COLO829 (cell line): ENCODE measurements around the gene ENKD1.
"Not testable (repeated sequence)": the region's sequence is repeated elsewhere in the genome, so short reads cannot be mapped to it uniquely, and the experiment has no call there.

Experiments used
- DNase-seq: peaks from one replicate; pipeline ENCODE4 v3.0.0; 2012; ENCODE audit warnings: low spot score

ENKD1 gene, protein sequence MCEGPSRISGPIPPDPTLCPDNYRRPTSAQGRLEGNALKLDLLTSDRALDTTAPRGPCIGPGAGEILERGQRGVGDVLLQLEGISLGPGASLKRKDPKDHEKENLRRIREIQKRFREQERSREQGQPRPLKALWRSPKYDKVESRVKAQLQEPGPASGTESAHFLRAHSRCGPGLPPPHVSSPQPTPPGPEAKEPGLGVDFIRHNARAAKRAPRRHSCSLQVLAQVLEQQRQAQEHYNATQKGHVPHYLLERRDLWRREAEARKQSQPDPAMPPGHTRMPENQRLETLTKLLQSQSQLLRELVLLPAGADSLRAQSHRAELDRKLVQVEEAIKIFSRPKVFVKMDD

GRCh38 chr16:67666559-67667452, at the start of gene ENKD1, which contains the start of gene C16orf86:
Gene ENKD1 (minus strand): TSS chr16:67666750. CDS start chr16:67666442, 308 bp downstream.
Gene C16orf86 (plus strand): TSS chr16:67666814. CDS start chr16:67666971, 157 bp downstream.
- peak; percentile 50 for DNase-seq

- no peak for DNase-seq
Observed at GRCh38 chr16:67716097-67716496, 49.5 kb upstream of the ENKD1 start.

- DNase-seq, result no peak
Observed at GRCh38 chr16:67714522-67714921, 48.0 kb upstream of the ENKD1 start.

GRCh38 chr16:67713647-67714273, 47.2 kb upstream of the ENKD1 start:
- no peak for DNase-seq

DNA sequence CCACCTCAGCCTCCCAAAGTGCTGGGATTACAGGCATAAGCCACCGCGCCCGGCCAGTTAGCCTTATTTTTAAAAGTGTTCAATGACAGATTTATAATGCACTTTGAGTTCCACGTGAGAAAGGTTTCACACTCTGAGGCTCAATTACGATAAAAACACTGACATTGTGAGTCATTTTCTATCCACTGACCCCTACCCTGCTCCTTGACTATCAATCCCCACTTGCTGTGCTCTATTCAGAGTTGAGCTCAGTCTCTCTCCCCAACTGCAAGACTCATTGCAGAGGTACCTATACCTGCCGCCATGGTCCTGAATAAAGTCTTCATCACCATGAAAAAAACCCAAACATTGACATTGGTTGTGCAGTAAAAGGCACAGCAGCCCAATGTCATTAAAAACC, 44.1 kb upstream of the ENKD1 start:
- no peak for DNase-seq

DNA sequence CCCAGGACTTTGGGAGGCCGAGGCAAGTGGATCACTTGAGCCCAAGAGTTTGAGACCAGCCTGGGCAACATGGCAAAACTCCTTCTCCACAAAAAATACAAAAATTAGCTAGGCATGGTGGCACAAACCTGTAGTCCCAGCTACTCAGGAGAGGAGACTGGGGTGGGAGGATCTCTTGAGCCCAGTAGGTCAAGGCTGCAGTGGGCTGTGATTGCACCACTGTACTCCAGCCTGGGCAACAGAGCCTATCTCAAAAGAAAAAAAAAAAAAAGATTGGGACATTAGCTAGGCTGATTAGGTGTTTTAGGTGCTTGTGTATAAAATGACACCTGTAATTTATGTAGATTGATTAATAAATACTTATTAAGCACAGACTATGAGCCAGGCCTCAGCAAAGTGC, 42.5 kb upstream of the ENKD1 start:
- no peak for DNase-seq

DNA sequence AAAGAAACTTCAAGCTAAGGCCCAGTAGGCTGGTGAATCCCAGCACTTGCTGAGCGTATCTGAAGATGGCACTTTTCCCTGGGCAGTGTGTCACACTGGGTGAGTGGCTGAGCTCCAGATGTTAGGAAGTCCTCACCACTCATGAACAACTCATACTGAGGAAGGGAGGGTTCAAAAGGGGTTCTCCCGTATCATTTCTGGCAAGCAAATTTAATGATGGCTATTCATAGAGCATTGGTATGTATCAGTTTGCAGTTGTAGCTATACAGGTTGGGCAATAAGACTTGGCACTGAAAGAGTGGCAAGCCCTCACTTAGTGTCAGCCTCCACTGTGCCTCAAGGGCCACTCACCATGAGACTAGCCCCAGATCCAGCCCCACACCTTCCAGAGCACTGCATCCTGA, 41.8 kb upstream of the ENKD1 start:
- no peak for DNase-seq

DNA sequence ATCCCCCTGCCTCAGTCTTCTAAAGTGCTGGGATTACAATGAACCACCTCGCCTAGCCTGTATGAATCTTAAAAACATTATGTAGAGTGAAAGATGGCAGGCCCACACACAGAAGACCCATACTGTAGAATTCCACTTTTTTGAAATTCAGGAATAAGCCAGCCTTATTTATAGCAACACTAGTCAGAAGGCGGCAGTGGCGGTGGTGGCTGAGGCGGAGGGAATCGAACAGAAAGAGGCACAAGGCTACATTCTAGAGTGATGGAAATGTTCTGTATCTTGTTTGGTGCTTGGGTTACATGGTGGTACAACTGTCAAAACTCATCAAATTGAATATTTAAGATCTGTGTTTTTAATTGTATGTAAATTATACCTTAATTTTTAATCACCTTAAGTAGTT, 41.2 kb upstream of the ENKD1 start:
- no peak for DNase-seq

- DNase-seq, result no peak
Observed at GRCh38 chr16:67707210-67707609, 40.7 kb upstream of the ENKD1 start.

DNA sequence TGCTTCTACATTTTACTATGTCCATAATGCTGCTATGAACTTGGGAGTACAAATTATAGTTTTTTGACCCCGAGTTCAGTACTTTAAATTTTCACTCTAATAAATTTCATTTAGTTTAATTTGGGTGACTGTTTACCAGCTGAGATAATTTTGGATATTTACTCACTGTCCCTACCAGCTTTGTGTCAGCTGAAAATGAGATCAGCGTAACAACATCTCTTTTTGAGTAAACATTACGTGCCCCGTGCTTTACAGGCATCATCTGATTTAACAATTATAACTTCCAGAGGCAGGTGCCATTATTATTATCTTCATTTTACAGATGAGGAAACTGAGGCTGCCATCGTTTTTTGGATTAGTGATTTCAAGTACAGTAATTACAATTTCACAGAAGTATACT, 37.6 kb upstream of the ENKD1 start:
- no peak for DNase-seq

GRCh38 chr16:67703626-67704025, 37.1 kb upstream of the ENKD1 start:
- no peak for DNase-seq

DNA sequence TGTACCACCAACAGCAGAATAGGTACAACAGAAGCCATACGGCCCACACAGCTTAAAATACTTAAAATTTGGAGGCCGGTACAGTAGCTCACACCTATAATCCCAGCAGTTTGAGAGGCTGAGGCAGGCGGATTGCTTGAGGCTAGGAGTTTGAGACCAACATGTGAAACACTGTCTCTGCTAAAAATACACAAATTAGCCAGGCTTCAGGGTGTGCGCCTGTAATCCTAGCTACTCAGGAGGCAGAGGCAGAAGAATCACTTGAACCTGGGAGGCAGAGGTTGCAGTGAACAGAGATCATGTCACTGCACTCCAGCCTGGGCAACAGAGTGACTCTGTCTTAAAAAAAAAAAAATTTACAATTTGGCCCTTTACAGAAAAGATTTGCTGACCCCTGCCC, 35.6 kb upstream of the ENKD1 start:
- no peak for DNase-seq

- DNase-seq, result no peak
Observed at GRCh38 chr16:67701420-67701819, 34.9 kb upstream of the ENKD1 start.

GRCh38 chr16:67699265-67699664, 32.7 kb upstream of the ENKD1 start:
- DNase-seq, result no peak

DNA sequence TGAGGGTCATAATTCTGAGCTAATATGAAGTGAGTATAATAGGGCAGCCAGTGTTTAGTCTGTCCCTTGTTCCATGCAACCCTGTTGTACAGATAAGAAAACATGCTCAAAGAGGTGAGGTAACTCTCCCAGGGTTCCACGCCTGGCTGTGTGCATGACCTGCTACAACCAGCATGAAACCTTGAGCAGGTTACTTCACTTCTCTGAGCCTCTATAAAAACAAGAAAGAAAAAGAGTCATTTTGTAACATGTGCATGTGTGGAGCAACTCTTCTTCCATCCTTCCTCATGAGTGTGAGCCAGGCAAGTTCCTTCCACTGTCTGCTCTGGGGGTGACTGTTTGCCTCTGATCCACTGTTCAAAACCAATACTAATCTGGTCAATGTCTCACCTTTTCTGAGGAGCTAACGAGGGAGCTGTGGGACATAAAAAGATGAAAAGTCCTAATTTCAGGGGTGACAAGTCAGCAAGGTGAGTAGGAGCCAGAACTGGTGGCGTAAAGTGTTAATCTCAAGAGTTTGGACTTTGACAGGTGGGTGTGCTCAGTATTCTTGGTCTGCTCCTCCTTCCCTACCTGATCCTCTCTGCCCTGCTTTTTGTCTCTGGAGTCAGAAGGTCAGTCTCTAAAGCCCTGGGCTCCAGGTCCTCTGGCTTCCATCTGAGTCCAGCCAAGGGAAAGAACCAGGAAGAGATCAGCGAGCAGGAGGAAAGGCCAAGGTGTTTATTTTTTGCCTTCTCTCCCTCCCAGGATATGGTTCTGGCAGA, 31.1 kb upstream of the ENKD1 start:
- DNase-seq, result no peak

DNA sequence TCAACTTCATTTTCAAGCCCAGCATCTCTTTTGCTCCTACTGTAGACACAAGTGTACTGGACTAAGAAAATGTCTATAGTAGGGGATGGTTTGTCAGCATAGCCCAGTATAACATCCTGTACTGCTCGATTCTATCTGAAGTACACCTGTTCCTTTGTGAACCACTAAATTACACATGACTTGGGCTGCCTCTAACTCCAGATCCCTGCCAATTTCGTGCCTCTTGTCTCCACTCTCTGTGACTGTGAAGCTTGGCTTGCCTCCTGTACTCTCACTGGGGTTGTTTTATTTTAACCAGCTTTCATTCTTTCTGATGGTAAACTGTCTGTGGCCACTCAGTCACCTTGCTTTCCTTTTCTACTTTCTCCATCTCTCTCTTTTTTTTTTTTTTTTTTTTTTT, 28.1 kb upstream of the ENKD1 start:
- no peak for DNase-seq

GRCh38 chr16:67693517-67694285, 27.2 kb upstream of the ENKD1 start:
- not testable (repeated sequence) for DNase-seq

DNA sequence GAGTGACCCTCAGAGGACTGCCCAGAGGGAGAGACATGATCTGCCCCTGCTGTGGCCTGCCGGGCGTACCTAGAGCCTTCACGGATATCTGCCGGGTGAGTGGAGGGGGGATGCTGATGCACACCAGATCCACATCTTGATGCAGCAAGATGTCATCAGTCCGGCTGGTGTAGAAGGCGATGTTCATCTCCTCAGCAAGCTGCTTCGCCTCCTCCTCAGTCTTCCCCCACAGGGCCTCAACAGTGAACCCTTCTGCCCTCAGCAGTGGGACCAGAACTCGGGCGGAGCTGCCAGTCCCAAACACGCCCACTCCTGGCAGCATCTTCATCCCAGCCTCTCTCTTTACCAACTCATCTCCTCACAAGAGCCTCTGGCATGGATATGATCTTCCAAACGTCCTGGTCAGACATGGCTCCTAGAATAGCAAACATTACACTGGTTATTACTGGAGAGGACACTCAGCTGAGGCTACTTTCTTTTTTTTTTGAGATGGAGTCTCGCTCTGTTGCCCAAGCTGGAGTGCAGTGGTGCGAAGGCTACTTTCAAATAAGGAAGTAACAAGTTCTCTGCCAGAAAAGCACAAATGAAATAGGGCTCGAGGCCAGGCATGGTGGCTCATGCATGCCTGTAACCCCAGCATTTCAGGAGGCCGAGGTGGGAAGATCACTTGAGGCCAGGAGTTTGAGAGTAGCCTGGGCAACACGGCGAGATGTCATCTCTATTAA, 19.0 kb upstream of the ENKD1 start:
- DNase-seq, result no peak

DNA sequence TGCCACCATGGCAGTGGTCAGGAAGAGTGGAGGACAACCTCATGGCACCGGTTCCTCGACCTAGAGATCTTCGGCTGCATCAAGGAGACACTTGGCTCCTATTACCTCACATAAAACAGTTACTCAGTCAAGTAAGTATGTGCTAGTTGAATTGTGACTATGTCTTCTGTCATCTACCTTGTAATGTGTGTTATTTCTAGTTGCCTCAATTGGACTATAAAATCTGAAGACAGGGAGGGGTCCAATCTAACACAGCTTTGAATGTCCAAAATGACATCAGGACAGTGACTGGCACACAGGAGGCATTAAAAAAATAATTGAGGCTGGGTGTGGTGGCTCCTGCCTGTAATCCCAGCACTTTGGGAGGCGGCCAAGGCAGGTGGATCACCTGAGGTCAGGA, 17.2 kb upstream of the ENKD1 start:
- DNase-seq, result no peak
